Testis (tissue), 3 donors: ENCODE results near the gene SERAC1. TPM values are rescaled to one million over a fixed set of nuclear protein-coding genes. Genes with fewer than 3 reads are reported as not detected.
A peak's percentile ranks its signal among the peaks of the same experiment; 100 is the strongest.

Source experiments
- DNase-seq: peaks from one replicate; pipeline ENCODE4 v3.0.0-alpha.2; 2019
- H3K27ac ChIP-seq, 2 donors: fragments of 200-600 bp; sonication (generic); one replicate each; pipeline ENCODE4 v1.5.1; 2019
- H3K27me3 ChIP-seq: fragments of 200-600 bp; sonication (generic); one replicate; pipeline ENCODE4 v1.5.1; 2019
- H3K36me3 ChIP-seq: fragments of 200-600 bp; sonication (generic); one replicate; pipeline ENCODE4 v1.5.1; 2017; ENCODE audit warnings: low read depth; ENCODE audit errors: missing control alignments
- H3K4me1 ChIP-seq: fragments of 200-600 bp; sonication (generic); one replicate; pipeline ENCODE4 v1.5.1; 2019
- H3K4me3 ChIP-seq, 2 donors: fragments of 200-600 bp; sonication (generic); one replicate each; pipeline ENCODE4 v1.5.1; 2017 to 2019
- H3K9me3 ChIP-seq: fragments of 200-600 bp; sonication (generic); one replicate; pipeline ENCODE4 v1.5.1; 2017
- CTCF ChIP-seq, 3 experiments: fragments of 450-650 bp in 2 of 3; fragments of 200-600 bp in 1 of 3; sonication (generic) in 1 of 3; IDR thresholded peaks; one replicate each; pipeline ENCODE4 v1.5.1; 2016 to 2019; ENCODE audit warnings: antibody characterized with exemption in 3 of 3, mild to moderate bottlenecking in 2 of 3, moderate library complexity in 1 of 3
- POLR2A ChIP-seq: fragments of 450-650 bp; IDR thresholded peaks from one replicate; pipeline ENCODE4 v1.6.1; 2017; ENCODE audit warnings: antibody characterized with exemption, mild to moderate bottlenecking, moderate library complexity
- WGBS, 2 donors: methylation state at CpG; one replicate each; pipeline ENCODE4 v1.1.5; 2018; 5-methylcytosine and 5-hydroxymethylcytosine counted together
- intact Hi-C: fragments of 100-400 bp; cut with DNase I; formaldehyde crosslinking; loops from one replicate; pipeline ENCODE4 v1.15.1; 2023; ENCODE audit warnings: low total_unique reads
- polyA plus RNA-seq: library from polyadenylated mRNA; stranded (reverse); fragments of 350-450 nt; fragmentation: Illumina TruSeq; extraction: RNeasy Lipid Tissue Mini Kit (QIAGEN cat#74804); gene quantifications from one replicate; pipeline ENCODE4 v1.2.3, GENCODE V29; 2014; ENCODE audit warnings: low read depth, low replicate concordance; ENCODE audit not compliant: insufficient read depth
- total RNA-seq, 2 donors: library from RNA; depleted of rRNA; stranded (reverse); fragments of >200 nt; gene quantifications; one replicate each; pipeline ENCODE4 v1.2.3, GENCODE V29; 2016

The SERAC1 gene
- total and polyA plus RNA-seq, 3 donors from 2014 or later: 9.8 to 20.2 (median 15.2) TPM

- Histone ChIP-seq H3K27ac (no peak overlapping the region), H3K27me3 (no peaks in the 10 kb centered on the region), H3K4me1 (no peaks in the 10 kb centered on the region), H3K4me3 (no peak overlapping the region), H3K9me3 (no peaks in the 10 kb centered on the region), H3K36me3 (no peaks in the 10 kb centered on the region)
- WGBS, 2 donors: 72 to 75% methylated on average over 3 of the region's 3 CpGs
- intact Hi-C loops: no loop called here
- DNase-seq: no peak
- TF ChIP-seq POLR2A (no peak), CTCF (IDR thresholded peaks at IDR 0.05) (no peak)
Measured at GRCh38 chr6:158207422-158207788, 39.3 kb upstream of the SERAC1 start.

- Histone ChIP-seq H3K9me3 (no peaks in the 10 kb centered on the region), H3K4me3 (no peak overlapping the region), H3K36me3 (no peaks in the 10 kb centered on the region), H3K4me1 (no peaks in the 10 kb centered on the region), H3K27ac (no peak overlapping the region), H3K27me3 (no peaks in the 10 kb centered on the region)
- intact Hi-C loops: no loop called here
- no peak for DNase-seq
- no peak for TF ChIP-seq CTCF (IDR thresholded peaks at IDR 0.05)
- TF ChIP-seq POLR2A: no peak
- 91 to 92% methylated on average over 7 of the region's 7 CpGs for WGBS, 2 donors
Measured at GRCh38 chr6:158206740-158207421, 38.8 kb upstream of the SERAC1 start.

- no peaks in the 10 kb centered on the region for H3K36me3 ChIP-seq
- H3K9me3 ChIP-seq: no peaks in the 10 kb centered on the region
- intact Hi-C loops: no loop called here
- no peaks in the 10 kb centered on the region for H3K4me1 ChIP-seq
- peak; percentile 18 to 31 (median 24) for TF ChIP-seq CTCF (IDR thresholded peaks at IDR 0.05)
- TF ChIP-seq POLR2A: no peak
- H3K27ac ChIP-seq: no peak overlapping the region
- H3K27me3 ChIP-seq: no peaks in the 10 kb centered on the region
- DNase-seq: no peak
- no peak overlapping the region for H3K4me3 ChIP-seq
- WGBS, 2 donors: 75 to 78% methylated on average over 13 of the region's 13 CpGs
Measured at GRCh38 chr6:158205169-158205944, 37.3 kb upstream of the SERAC1 start.

GRCh38 chr6:158198461-158198860 is 30.4 kb upstream of the SERAC1 start:
- H3K27ac ChIP-seq: no peak overlapping the region
- WGBS, 2 donors: 69 to 83% methylated on average over 13 of the region's 13 CpGs
- intact Hi-C loops: no loop called here
- TF ChIP-seq POLR2A (no peak), CTCF (IDR thresholded peaks at IDR 0.05) (no peak)
- H3K36me3 ChIP-seq: no peaks in the 10 kb centered on the region
- H3K4me1 ChIP-seq: no peaks in the 10 kb centered on the region
- DNase-seq: no peak
- H3K4me3 ChIP-seq: no peak overlapping the region
- no peaks in the 10 kb centered on the region for H3K27me3 ChIP-seq
- no peaks in the 10 kb centered on the region for H3K9me3 ChIP-seq
